ENCODE measurements around the gene PTGFRN. TPM values are rescaled to one million over a fixed set of nuclear protein-coding genes. Genes with fewer than 3 reads are reported as not detected.

PTGFRN gene
- total RNA-seq, 1 donor from 2014 or later, result 53.2 TPM

DNA sequence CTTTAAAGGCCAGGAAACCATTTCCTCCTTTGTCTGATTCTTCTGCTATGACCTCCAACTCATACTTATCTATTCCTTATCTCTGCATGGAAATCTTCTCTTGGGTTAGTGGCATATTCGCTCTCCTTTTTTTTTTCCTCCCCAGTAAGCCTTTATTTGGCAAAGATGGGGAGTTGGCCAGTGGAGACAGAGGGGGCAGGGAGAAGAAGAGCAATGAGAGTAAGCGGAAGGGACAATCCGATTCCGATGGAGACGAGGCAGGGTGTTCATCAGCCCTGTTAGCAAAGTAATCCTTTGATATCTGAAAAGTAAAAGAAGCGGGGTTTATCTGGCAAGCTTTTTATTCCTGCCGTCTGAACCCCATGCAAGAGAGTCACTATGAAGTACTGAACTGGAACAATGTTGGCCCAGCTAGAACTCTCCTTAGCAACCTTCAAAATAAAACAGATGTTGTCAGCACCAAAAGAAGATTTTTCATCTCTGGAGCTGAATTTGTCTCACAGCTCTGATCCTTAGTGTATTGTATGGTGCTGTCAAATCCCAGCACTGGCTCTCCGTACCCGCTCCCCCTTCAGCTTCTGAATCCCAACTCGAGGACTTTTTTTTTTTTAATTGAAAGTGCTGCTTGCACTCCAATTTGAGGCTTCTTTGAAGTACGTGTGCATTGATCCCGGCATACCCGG is 40.9 kb downstream of the PTGFRN start:
- H3K27ac ChIP-seq, result peak overlapping the region; percentile 78
- Mint-ChIP-seq H3K4me3 (peak overlapping the region; percentile 25), H3K36me3 (peaks cover 19% of the 10 kb centered on the region), H3K4me1 (peaks cover 38% of the 10 kb centered on the region), H3K27ac (peak overlapping the region; percentile 62), H3K9me3 (no peaks in the 10 kb centered on the region), H3K27me3 (ENCODE audit: insufficient read depth, low read depth) (no peaks in the 10 kb centered on the region)
- no peaks in the 10 kb centered on the region for H3K9me3 ChIP-seq (ENCODE audit: low read depth)
- no peak overlapping the region for H3K9ac ChIP-seq
- H3K79me2 ChIP-seq (ENCODE audit: low read depth), result no peaks in the 10 kb centered on the region
- no peaks in the 10 kb centered on the region for H3K27me3 ChIP-seq
- peaks cover 60% of the 10 kb centered on the region for H3K4me1 ChIP-seq
- TF ChIP-seq, protein P1, sequence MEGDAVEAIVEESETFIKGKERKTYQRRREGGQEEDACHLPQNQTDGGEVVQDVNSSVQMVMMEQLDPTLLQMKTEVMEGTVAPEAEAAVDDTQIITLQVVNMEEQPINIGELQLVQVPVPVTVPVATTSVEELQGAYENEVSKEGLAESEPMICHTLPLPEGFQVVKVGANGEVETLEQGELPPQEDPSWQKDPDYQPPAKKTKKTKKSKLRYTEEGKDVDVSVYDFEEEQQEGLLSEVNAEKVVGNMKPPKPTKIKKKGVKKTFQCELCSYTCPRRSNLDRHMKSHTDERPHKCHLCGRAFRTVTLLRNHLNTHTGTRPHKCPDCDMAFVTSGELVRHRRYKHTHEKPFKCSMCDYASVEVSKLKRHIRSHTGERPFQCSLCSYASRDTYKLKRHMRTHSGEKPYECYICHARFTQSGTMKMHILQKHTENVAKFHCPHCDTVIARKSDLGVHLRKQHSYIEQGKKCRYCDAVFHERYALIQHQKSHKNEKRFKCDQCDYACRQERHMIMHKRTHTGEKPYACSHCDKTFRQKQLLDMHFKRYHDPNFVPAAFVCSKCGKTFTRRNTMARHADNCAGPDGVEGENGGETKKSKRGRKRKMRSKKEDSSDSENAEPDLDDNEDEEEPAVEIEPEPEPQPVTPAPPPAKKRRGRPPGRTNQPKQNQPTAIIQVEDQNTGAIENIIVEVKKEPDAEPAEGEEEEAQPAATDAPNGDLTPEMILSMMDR (IDR thresholded peaks at IDR 0.05), result no peak
- no peak for TF ChIP-seq EZH2 (IDR thresholded peaks at IDR 0.05)
- no peak for TF ChIP-seq EZH2phosphoT487 (IDR thresholded peaks at IDR 0.05)
- H3K4me3 ChIP-seq, result peak overlapping the region; percentile 16
- peaks cover 33% of the 10 kb centered on the region for H3F3A ChIP-seq (ENCODE audit: low read depth)
- DNase-seq (ENCODE audit: low spot score), result peak; percentile 11
- H3K36me3 ChIP-seq, result no peaks in the 10 kb centered on the region
- H3K4me2 ChIP-seq, result peak overlapping the region; percentile 51
- H4K20me1 ChIP-seq (ENCODE audit: low read depth), result peaks cover 32% of the 10 kb centered on the region
- no peak overlapping the region for H2AFZ ChIP-seq (replicated peaks)

DNA sequence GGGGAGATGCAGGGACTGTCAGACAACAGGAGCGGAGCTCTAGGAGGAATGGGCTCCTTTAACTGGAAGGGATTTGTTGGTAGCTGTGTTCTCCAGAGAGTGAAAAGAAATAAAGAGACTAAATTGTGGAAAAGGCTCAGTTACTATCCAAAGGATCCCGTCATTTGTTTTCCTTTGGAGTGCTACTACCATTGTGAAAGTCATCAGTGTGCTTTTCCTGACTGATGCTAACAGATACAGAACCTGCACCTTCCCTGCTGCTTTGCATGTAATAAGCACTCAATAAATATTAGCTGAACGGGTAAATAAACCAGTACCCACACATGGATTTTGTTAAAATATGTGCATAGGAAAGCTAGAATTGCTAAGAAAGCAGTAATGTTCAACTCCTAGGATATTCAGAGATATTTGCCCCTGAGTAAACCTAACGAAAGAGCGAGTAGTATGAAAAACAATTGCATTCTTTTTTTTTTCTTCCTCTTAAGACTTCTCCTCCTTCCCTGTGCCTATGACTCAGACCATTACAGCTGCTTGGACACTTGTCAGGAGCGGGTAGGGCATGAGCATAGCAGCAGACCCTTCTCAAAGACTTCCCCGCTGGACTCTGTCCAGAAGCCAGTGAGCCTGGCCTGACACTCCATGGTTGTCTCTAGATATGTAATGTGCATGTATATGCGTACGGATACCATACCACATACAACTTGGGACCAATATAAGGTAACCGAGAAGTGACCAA is 41.7 kb downstream of the PTGFRN start:
- Histone ChIP-seq H3K27me3 (no peaks in the 10 kb centered on the region), H3K9me3 (ENCODE audit: low read depth) (no peaks in the 10 kb centered on the region), H3K4me2 (peak overlapping the region; percentile 51), H3K36me3 (no peaks in the 10 kb centered on the region), H3F3A (ENCODE audit: low read depth) (peaks cover 33% of the 10 kb centered on the region), H4K20me1 (ENCODE audit: low read depth) (peaks cover 32% of the 10 kb centered on the region), H3K79me2 (ENCODE audit: low read depth) (no peaks in the 10 kb centered on the region), H3K4me3 (peak overlapping the region; percentile 16), H3K9ac (no peak overlapping the region), H3K4me1 (peaks cover 60% of the 10 kb centered on the region), H2AFZ (replicated peaks) (no peak overlapping the region), H3K27ac (peak overlapping the region; percentile 78)
- peaks cover 19% of the 10 kb centered on the region for H3K36me3 Mint-ChIP-seq
- peak overlapping the region; percentile 85 for H3K27ac Mint-ChIP-seq
- H3K4me1 Mint-ChIP-seq, result peaks cover 38% of the 10 kb centered on the region
- TF ChIP-seq EZH2phosphoT487 (IDR thresholded peaks at IDR 0.05) (no peak), EZH2 (IDR thresholded peaks at IDR 0.05) (no peak)
- TF ChIP-seq, protein P1 (IDR thresholded peaks at IDR 0.05), result no peak
- no peak overlapping the region for H3K4me3 Mint-ChIP-seq
- DNase-seq (ENCODE audit: low spot score), result peak; percentile 67
- H3K27me3 Mint-ChIP-seq (ENCODE audit: insufficient read depth, low read depth), result no peaks in the 10 kb centered on the region
- no peaks in the 10 kb centered on the region for H3K9me3 Mint-ChIP-seq

DNA sequence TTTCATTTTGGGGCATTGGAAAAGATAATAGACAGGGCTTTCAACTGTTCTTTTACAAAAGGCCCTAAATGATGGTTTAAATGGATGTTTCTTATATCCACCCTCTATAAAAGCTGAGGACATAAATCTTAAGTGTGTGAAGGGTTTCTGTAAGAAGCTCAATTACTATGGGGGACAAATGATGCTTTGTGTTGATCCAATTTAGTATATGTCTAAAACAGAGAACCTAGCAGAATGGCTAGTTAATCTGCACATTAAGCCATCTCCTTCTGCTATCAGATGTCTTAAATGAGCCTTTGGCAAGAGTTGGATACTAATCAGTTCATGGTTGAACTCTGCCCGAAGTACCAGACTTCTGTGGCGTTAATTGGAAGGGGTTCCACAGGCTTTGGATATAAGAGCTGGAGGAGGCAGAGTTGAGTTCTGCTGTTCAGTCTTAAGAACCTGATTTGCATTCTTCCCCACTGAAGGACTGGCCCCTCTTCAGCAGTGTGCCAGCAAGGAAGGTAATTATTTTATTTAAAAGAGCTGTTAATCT is 43.1 kb downstream of the PTGFRN start:
- H3K36me3 Mint-ChIP-seq, result peaks cover 19% of the 10 kb centered on the region

More for the DNA sequence above, 43.1 kb downstream of the PTGFRN start:
- no peaks in the 10 kb centered on the region for H3K27me3 Mint-ChIP-seq (ENCODE audit: insufficient read depth, low read depth)
- Histone ChIP-seq H3K9me3 (ENCODE audit: low read depth) (no peaks in the 10 kb centered on the region), H2AFZ (replicated peaks) (no peak overlapping the region), H4K20me1 (ENCODE audit: low read depth) (peaks cover 23% of the 10 kb centered on the region), H3F3A (ENCODE audit: low read depth) (peaks cover 33% of the 10 kb centered on the region), H3K79me2 (ENCODE audit: low read depth) (no peaks in the 10 kb centered on the region), H3K4me1 (peaks cover 60% of the 10 kb centered on the region), H3K4me2 (peak overlapping the region; percentile 17), H3K9ac (no peak overlapping the region), H3K4me3 (no peak overlapping the region), H3K27ac (no peak overlapping the region), H3K27me3 (no peaks in the 10 kb centered on the region), H3K36me3 (no peaks in the 10 kb centered on the region)
- no peak overlapping the region for H3K4me3 Mint-ChIP-seq
- peaks cover 38% of the 10 kb centered on the region for H3K4me1 Mint-ChIP-seq
- TF ChIP-seq EZH2phosphoT487 (IDR thresholded peaks at IDR 0.05) (no peak), EZH2 (IDR thresholded peaks at IDR 0.05) (no peak)
- TF ChIP-seq, protein P1 (IDR thresholded peaks at IDR 0.05), result no peak
- no peak overlapping the region for H3K27ac Mint-ChIP-seq
- DNase-seq (ENCODE audit: low spot score), result no peak
- no peaks in the 10 kb centered on the region for H3K9me3 Mint-ChIP-seq
